ENCODE measurements around the gene ANP32A.

- TF ChIP-seq, protein P1, sequence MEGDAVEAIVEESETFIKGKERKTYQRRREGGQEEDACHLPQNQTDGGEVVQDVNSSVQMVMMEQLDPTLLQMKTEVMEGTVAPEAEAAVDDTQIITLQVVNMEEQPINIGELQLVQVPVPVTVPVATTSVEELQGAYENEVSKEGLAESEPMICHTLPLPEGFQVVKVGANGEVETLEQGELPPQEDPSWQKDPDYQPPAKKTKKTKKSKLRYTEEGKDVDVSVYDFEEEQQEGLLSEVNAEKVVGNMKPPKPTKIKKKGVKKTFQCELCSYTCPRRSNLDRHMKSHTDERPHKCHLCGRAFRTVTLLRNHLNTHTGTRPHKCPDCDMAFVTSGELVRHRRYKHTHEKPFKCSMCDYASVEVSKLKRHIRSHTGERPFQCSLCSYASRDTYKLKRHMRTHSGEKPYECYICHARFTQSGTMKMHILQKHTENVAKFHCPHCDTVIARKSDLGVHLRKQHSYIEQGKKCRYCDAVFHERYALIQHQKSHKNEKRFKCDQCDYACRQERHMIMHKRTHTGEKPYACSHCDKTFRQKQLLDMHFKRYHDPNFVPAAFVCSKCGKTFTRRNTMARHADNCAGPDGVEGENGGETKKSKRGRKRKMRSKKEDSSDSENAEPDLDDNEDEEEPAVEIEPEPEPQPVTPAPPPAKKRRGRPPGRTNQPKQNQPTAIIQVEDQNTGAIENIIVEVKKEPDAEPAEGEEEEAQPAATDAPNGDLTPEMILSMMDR (IDR thresholded peaks at IDR 0.05), result no peak
- no peak for TF ChIP-seq RORB (CRISPR knock-in tag; IDR thresholded peaks at IDR 0.05)
- no peak for TF ChIP-seq NR1H2 (CRISPR knock-in tag; IDR thresholded peaks at IDR 0.05)
- TF ChIP-seq PREB (CRISPR knock-in tag; IDR thresholded peaks at IDR 0.05; ENCODE audit: borderline replicate concordance), result no peak
- TF ChIP-seq IRF2 (CRISPR knock-in tag; IDR thresholded peaks at IDR 0.05; ENCODE audit: borderline replicate concordance, low read depth), result no peak
- no peak for TF ChIP-seq SMAD3 (CRISPR knock-in tag; IDR thresholded peaks at IDR 0.05; ENCODE audit: borderline replicate concordance)
- TF ChIP-seq TEAD4 (CRISPR knock-in tag; IDR thresholded peaks at IDR 0.05), result no peak
- no peak for TF ChIP-seq SMAD4 (CRISPR knock-in tag; IDR thresholded peaks at IDR 0.05)
- TF ChIP-seq FOXJ3 (CRISPR knock-in tag; IDR thresholded peaks at IDR 0.05; ENCODE audit: borderline replicate concordance), result no peak
- TF ChIP-seq ATF2 (CRISPR knock-in tag; IDR thresholded peaks at IDR 0.05; ENCODE audit: borderline replicate concordance, low read depth), result no peak
- no peak for TF ChIP-seq EMX1 (CRISPR knock-in tag; IDR thresholded peaks at IDR 0.05)
- TF ChIP-seq MLX (CRISPR knock-in tag; IDR thresholded peaks at IDR 0.05), result no peak
- no peak for TF ChIP-seq JUN (CRISPR knock-in tag; IDR thresholded peaks at IDR 0.05)
Observed at GRCh38 chr15:68790242-68790575, 30.5 kb downstream of the ANP32A start.
